GM18867 (cell line): ENCODE data around the gene EIF2AK3.
"Not testable (repeated sequence)": the region's sequence is repeated elsewhere in the genome, so short reads cannot be mapped to it uniquely, and the experiment has no call there.

Experiments used
- ATAC-seq: cut with Tn5 transposase; IDR thresholded peaks from one replicate; pipeline ENCODE4 v1.9.1; 2021; ENCODE audit warnings: mild to moderate bottlenecking, moderate library complexity; ENCODE audit not compliant: unreplicated experiment

Gene EIF2AK3

GRCh38 chr2:88599527-88599926 lies 27.7 kb downstream of the EIF2AK3 start:
- ATAC-seq = no peak

- no peak for ATAC-seq
Observed at GRCh38 chr2:88597168-88597567, 30.1 kb downstream of the EIF2AK3 start.

GRCh38 chr2:88596141-88596830 lies 31.0 kb downstream of the EIF2AK3 start:
- no peak for ATAC-seq

GRCh38 chr2:88591698-88592097 lies 35.6 kb downstream of the EIF2AK3 start:
- ATAC-seq = no peak

- ATAC-seq = peak; percentile 66
Observed at GRCh38 chr2:88590998-88591613, 36.2 kb downstream of the EIF2AK3 start.

GRCh38 chr2:88585969-88586368 lies 41.3 kb downstream of the EIF2AK3 start:
- ATAC-seq = no peak

GRCh38 chr2:88582030-88582429 lies 45.2 kb downstream of the EIF2AK3 start:
- no peak for ATAC-seq

- ATAC-seq = no peak
Observed at GRCh38 chr2:88580088-88580487, 47.2 kb downstream of the EIF2AK3 start.

- ATAC-seq = no peak
Observed at GRCh38 chr2:88575630-88576029, 51.6 kb downstream of the EIF2AK3 start.

- ATAC-seq = no peak
Observed at GRCh38 chr2:88575051-88575450, 52.2 kb downstream of the EIF2AK3 start.

GRCh38 chr2:88574445-88574844 lies 52.8 kb downstream of the EIF2AK3 start:
- peak; percentile 64 for ATAC-seq

- no peak for ATAC-seq
Observed at GRCh38 chr2:88568179-88568578, 59.1 kb downstream of the EIF2AK3 start.

GRCh38 chr2:88564402-88564801 lies 62.9 kb downstream of the EIF2AK3 start:
- no peak for ATAC-seq

GRCh38 chr2:88563129-88563528 lies 64.1 kb downstream of the EIF2AK3 start:
- no peak for ATAC-seq

- ATAC-seq = peak; percentile 68
Observed at GRCh38 chr2:88561646-88562388, 65.4 kb downstream of the EIF2AK3 start.

GRCh38 chr2:88560619-88561307 lies 66.5 kb downstream of the EIF2AK3 start:
- ATAC-seq = no peak

- ATAC-seq = no peak
Observed at GRCh38 chr2:88557290-88557689, 70.0 kb downstream of the EIF2AK3 start.

GRCh38 chr2:88556026-88556425 lies 71.2 kb downstream of the EIF2AK3 start:
- ATAC-seq = no peak

- no peak for ATAC-seq
Observed at GRCh38 chr2:88554189-88554588, 73.1 kb downstream of the EIF2AK3 start.

GRCh38 chr2:88549616-88550292 lies 77.5 kb downstream of the EIF2AK3 start:
- ATAC-seq = no peak

GRCh38 chr2:88546291-88546690 lies 81.0 kb downstream of the EIF2AK3 start:
- not testable (repeated sequence) for ATAC-seq
